ENCODE results near the gene EDRF1. TPM values are rescaled to one million over a fixed set of nuclear protein-coding genes. Genes with fewer than 3 reads are reported as not detected.

EDRF1 gene
- total and polyA plus RNA-seq, 2 of the 8 experiments (the other 6 are each of a cell fraction or from before 2014, with no cell fraction given) = 19.9 to 37.8 TPM

DNA sequence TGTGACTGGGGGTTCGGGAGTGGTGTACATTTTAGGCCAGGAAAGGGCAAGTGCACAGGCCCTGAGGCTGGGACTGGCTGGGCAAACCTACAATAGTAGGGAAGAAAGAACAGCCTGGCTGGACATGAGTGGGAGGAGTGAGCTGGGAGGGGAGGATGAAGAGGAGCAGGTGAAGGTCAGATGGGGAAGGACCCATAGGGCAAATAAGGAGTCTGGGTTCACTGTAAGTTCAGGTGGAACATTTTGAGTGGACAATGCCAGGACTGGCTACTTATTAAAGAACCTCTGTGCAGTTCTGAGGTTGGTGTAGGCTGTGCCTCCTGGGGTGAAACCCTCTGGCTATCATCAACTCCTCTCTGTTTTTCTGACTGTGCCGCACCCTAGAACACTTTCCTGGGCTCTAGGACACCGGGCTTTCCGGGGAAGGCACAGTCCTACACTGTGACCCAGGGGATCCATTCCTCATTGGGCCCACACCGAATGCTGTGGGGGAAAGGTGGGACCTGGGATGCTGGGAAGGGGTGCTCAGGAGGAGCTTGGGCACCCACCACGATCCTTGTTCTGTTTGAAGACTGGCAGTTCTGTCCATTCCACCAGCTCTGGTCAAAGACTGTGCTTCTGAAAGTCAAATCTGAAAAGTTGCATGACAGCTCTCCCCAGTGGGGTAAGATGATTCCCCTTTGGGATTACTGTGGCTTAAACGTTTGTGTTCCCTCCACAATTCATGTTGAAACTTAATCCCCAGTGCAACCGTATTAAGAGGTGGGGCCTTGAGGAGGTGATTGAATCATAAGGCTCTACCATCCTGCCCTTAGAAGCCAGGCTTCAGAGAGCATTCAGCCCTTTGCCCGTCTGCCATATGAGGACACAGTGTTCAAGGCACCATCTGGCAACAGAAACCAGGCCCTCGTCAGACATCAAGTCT is 60.2 kb downstream of the EDRF1 start:
- Histone ChIP-seq H3K79me1 (ENCODE audit: low read depth, low read length) (no peaks in the 10 kb centered on the region), H3K4me3 (ENCODE audit: extremely low read depth in 1 of 4, insufficient read depth in 2 of 4, low read depth in 3 of 4, low read length in 4 of 4) (no peak overlapping the region), H3K36me3 (ENCODE audit: control insufficient read depth in 2 of 4, insufficient read depth in 4 of 4, low read length in 3 of 4) (no peaks in the 10 kb centered on the region), H3K4me1 (replicated peaks in 1 of 4; ENCODE audit: control insufficient read depth in 3 of 4, insufficient read depth in 4 of 4, low read length in 3 of 4) (no peaks in the 10 kb centered on the region), H2BK5ac (ENCODE audit: low read depth, low read length) (no peak overlapping the region), H3K23me2 (ENCODE audit: low read depth, low read length) (no peaks in the 10 kb centered on the region), H2AFZ (ENCODE audit: low read length) (no peak overlapping the region), H4K5ac (ENCODE audit: insufficient read length, low read depth, low read length) (no peak overlapping the region), H3K23ac (ENCODE audit: insufficient read length) (no peak overlapping the region), H3K27ac (ENCODE audit: low read depth, low read length) (no peak overlapping the region), H4K91ac (replicated peaks; ENCODE audit: insufficient read length, low read length) (no peak overlapping the region), H3K14ac (ENCODE audit: insufficient read length) (no peak overlapping the region), H3K9me3 (ENCODE audit: insufficient read depth in 2 of 2, low read depth in 1 of 2, low read length in 1 of 2) (no peaks in the 10 kb centered on the region), H2BK120ac (replicated peaks; ENCODE audit: low read depth, low read length) (no peak overlapping the region), H2BK15ac (ENCODE audit: low read length) (no peak overlapping the region), H3K4ac (replicated peaks; ENCODE audit: insufficient read length, low read depth, low read length) (no peak overlapping the region), H3K56ac (replicated peaks; ENCODE audit: insufficient read length, low read depth, low read length) (no peak overlapping the region), H3K4me2 (ENCODE audit: insufficient read depth in 1 of 2, low read depth in 2 of 2, low read length in 2 of 2) (no peak overlapping the region), H2BK12ac (ENCODE audit: low read depth, low read length) (no peak overlapping the region), H4K8ac (ENCODE audit: extremely low read depth, insufficient read depth, low read length) (no peak overlapping the region), H3K27me3 (replicated peaks in 1 of 4; ENCODE audit: control insufficient read depth in 3 of 4, extremely low read depth in 1 of 4, insufficient read depth in 3 of 4, low read length in 3 of 4) (no peaks in the 10 kb centered on the region), H3K9ac (replicated peaks in 1 of 4; ENCODE audit: extremely low read depth in 1 of 4, low read depth in 3 of 4, low read length in 3 of 4) (no peak overlapping the region), H2BK20ac (ENCODE audit: low read length) (no peak overlapping the region), H4K20me1 (replicated peaks in 1 of 2; ENCODE audit: control insufficient read depth in 1 of 2, insufficient read depth in 2 of 2, low read length in 2 of 2) (no peaks in the 10 kb centered on the region), H3K79me2 (ENCODE audit: control insufficient read depth in 1 of 2, insufficient read depth in 2 of 2, low read length in 2 of 2) (no peaks in the 10 kb centered on the region), H3K18ac (ENCODE audit: extremely low read depth, low read length) (no peak overlapping the region), H2AK5ac (ENCODE audit: low read depth, low read length) (no peak overlapping the region)
- WGBS, 2 experiments (ENCODE audit: extremely low coverage in 1 of 2, insufficient coverage in 1 of 2, insufficient read length in 1 of 2, insufficient replicate concordance in 2 of 2, low coverage in 1 of 2, low lambda C conversion rate in 2 of 2, missing lambda C conversion rate in 1 of 2) = 86% methylated on average over 10 of the region's 10 CpGs; no CpG with 5 or more reads in 1 of the 2 experiments
- FAIRE-seq (no peak), DNase-seq (ENCODE audit: low read depth in 1 of 2, low spot score in 2 of 2) (peak in 1 of 2 experiments; percentile 22)
- ChIA-PET POLR2A (ENCODE audit: partially characterized antibody) (no interaction called here), CTCF (ENCODE audit: partially characterized antibody) (interaction anchor here (1.3 kb wide), 1 partner anchor 9 kb away, joined by 4 read pairs; no protein-coding TSS in a partner anchor)
- no peak for TF ChIP-seq EGR1 (IDR thresholded peaks at IDR 0.05; ENCODE audit: borderline replicate concordance, low read depth, low read length)
- no peak for TF ChIP-seq CEBPB (IDR thresholded peaks at IDR 0.05; ENCODE audit: low read depth, low read length)
- TF ChIP-seq POLR2A (IDR thresholded peaks at IDR 0.05; ENCODE audit: control extremely low read depth in 1 of 2, low read depth in 2 of 2, low read length in 2 of 2) = no peak
- TF ChIP-seq ATF2 (IDR thresholded peaks at IDR 0.05; ENCODE audit: low read length) = no peak
- TF ChIP-seq TAF7 (optimal IDR thresholded peaks at IDR 0.05; ENCODE audit: borderline replicate concordance, low read depth, low read length) = no peak
- TF ChIP-seq SIN3A (conservative IDR thresholded peaks at IDR 0.05 in 1 of 2, IDR thresholded peaks at IDR 0.05 in 1 of 2; ENCODE audit: low read depth in 1 of 2, low read length in 2 of 2) = no peak
- TF ChIP-seq EZH2 (IDR thresholded peaks at IDR 0.05; ENCODE audit: low read depth, low read length, severe bottlenecking) = no peak
- TF ChIP-seq TBP (IDR thresholded peaks at IDR 0.05; ENCODE audit: low read depth, low read length) = no peak
- no peak for TF ChIP-seq BACH1 (IDR thresholded peaks at IDR 0.05; ENCODE audit: low read length)
- TF ChIP-seq SUZ12 (IDR thresholded peaks at IDR 0.05; ENCODE audit: low read length) = no peak
- no peak for TF ChIP-seq SRF (IDR thresholded peaks at IDR 0.05; ENCODE audit: low read depth, low read length)
